Mucosa of rectum (tissue), 2 donors: ENCODE data around the gene SCN5A.

Experiments
- H3K27ac ChIP-seq, 2 donors: one replicate each; pipeline ENCODE4 v1.7.0; 2013; ENCODE audit warnings: inconsistent platforms in 2 of 2, low read depth in 2 of 2, low read length in 2 of 2
- H3K27me3 ChIP-seq, 2 donors: one replicate each; pipeline ENCODE4 v1.7.0; 2013; ENCODE audit warnings: low read length in 2 of 2; ENCODE audit not compliant: control insufficient read depth in 2 of 2, insufficient read depth in 2 of 2
- H3K36me3 ChIP-seq, 2 donors: one replicate each; pipeline ENCODE4 v1.7.0; 2013; ENCODE audit warnings: low read length in 2 of 2; ENCODE audit not compliant: control insufficient read depth in 2 of 2, insufficient read depth in 2 of 2
- H3K4me1 ChIP-seq, 2 donors: one replicate each; pipeline ENCODE4 v1.7.0; 2013; ENCODE audit warnings: low read length in 2 of 2, mild to moderate bottlenecking in 1 of 2; ENCODE audit not compliant: control insufficient read depth in 2 of 2, insufficient read depth in 2 of 2
- H3K4me3 ChIP-seq, 2 donors: one replicate each; pipeline ENCODE4 v1.7.0; 2013; ENCODE audit warnings: low read length in 2 of 2
- H3K9ac ChIP-seq, 2 donors: one replicate each; pipeline ENCODE4 v1.7.0; 2013; ENCODE audit warnings: low read length in 2 of 2, low read depth in 1 of 2, mild to moderate bottlenecking in 1 of 2
- H3K9me3 ChIP-seq, 2 donors: one replicate each; pipeline ENCODE4 v1.7.0; 2013; ENCODE audit warnings: low read length in 2 of 2; ENCODE audit not compliant: control insufficient read depth in 2 of 2
- donor health status: healthy.
- donor health status: Normal muscosa, but diverticular disease.

SCN5A gene

DNA sequence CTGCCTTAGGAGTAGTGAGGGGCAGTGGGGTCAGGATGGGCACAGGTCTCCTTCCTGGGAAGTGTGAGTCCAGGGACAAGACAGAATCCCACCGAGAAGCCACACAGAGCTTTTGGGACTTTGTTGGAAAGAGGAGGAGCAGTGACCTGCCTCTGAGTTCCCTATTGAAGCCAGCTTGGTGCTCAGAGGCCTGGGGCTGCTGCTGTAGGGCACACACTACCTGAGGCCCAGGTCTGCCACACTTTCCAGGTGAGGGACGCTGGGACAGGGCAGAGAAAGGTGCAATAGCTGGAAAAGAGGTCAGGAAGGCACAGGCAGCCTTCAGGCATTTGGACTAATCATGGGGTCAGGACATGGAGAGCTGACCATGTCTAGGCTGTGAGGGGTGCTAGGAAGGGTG lies 67.7 kb downstream of the SCN5A start:
- Histone ChIP-seq H3K4me1 (no peaks in the 10 kb centered on the region), H3K36me3 (no peaks in the 10 kb centered on the region), H3K27ac (no peak overlapping the region), H3K27me3 (no peaks in the 10 kb centered on the region), H3K4me3 (no peak overlapping the region), H3K9ac (no peak overlapping the region), H3K9me3 (no peaks in the 10 kb centered on the region)

DNA sequence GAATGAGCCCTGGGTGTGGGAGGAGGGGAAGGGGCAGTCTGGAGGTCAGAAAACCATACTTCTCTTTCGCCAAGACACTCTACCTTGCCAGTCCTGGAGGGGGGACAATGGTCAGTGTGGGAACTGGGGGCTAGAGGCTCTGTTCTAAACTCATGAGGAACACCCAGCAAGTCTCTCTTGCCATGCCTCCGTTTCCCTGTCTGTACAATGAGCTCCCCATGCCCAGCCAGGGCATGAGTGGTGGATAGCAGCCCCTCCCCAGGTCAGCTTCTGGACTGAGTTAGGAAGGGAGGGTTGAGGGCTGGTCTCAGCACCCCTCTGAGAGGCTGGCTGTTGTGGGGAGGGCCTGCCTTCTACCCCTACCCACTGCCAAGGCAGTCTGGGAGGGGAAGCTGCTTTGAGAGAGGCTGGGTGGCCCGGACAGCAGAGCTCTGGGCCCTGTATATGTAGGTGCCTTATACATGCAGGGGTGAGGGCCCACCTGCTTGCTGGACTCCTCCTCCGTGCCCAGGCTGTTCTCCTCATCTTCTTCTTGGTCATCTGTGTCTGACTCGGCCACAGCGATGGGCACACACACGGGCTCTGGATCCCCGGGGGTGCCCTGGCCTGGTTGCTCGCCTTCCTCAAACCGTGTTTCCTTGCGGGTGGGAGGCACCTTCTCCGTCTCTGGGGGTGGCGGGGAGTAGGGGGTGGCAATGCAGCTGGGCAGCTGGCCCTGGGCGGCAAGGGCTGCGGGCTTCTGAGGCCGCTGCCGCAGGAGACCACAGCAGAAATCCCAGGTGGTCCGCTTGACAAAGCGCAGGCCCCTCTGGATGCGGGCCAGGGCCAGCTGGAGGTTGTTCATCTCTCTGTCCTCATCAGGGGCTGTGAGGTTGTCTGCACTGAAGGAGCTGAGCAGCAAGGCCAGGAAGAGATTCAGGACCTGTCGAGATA lies 68.8 kb downstream of the SCN5A start:
- Histone ChIP-seq H3K4me3 (no peak overlapping the region), H3K36me3 (no peaks in the 10 kb centered on the region), H3K4me1 (no peaks in the 10 kb centered on the region), H3K9me3 (no peaks in the 10 kb centered on the region), H3K27ac (no peak overlapping the region), H3K27me3 (no peaks in the 10 kb centered on the region), H3K9ac (no peak overlapping the region)

GRCh38 chr3:38579551-38580449 lies 69.7 kb downstream of the SCN5A start:
- no peaks in the 10 kb centered on the region for H3K4me1 ChIP-seq
- H3K36me3 ChIP-seq, result no peaks in the 10 kb centered on the region
- no peaks in the 10 kb centered on the region for H3K27me3 ChIP-seq
- no peak overlapping the region for H3K27ac ChIP-seq
- no peak overlapping the region for H3K9ac ChIP-seq
- H3K9me3 ChIP-seq, result no peaks in the 10 kb centered on the region
- H3K4me3 ChIP-seq, result no peak overlapping the region

DNA sequence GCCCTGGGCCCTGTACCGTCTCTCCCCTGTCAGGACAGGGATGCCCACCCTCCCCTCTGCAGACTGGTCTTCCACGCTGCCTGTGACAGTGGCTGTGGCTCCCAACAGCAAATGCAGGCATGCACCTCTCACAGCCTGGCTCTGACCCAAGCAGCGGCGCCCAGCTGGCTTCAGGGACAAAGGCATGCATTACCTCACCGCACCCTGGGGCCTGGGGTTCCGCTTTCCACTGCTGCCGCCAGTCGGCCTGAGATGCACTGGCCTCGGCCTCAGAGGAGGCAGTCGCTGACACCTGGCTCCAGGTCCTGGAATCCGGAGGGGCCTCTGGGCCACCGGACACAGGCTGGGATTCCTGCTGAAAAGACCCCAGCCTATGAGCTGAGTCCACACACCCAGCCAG lies 70.3 kb downstream of the SCN5A start:
- no peaks in the 10 kb centered on the region for H3K9me3 ChIP-seq
- H3K27ac ChIP-seq, result no peak overlapping the region
- H3K4me1 ChIP-seq, result no peaks in the 10 kb centered on the region
- no peak overlapping the region for H3K9ac ChIP-seq
- H3K36me3 ChIP-seq, result no peaks in the 10 kb centered on the region
- no peaks in the 10 kb centered on the region for H3K27me3 ChIP-seq
- H3K4me3 ChIP-seq, result no peak overlapping the region

DNA sequence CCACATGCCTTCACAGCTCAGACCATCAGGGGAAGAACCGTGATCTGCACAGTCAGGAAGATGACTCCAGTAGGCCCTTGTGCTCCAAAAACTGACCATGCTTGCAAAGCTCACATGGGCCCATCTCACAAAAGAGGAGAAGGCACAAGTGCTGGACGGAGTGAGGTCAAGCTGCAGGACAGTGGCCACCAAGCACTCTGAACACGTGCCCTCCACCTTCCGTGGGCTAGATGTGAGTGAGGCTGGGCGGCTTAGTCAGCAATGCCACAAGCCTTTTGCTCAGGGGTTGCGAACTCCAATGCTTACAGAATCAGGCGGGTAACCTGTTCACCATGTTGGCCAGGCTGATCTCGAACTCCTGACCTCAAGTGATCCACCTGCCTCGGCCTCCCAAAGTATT lies 70.9 kb downstream of the SCN5A start:
- Histone ChIP-seq H3K4me1 (no peaks in the 10 kb centered on the region), H3K27me3 (no peaks in the 10 kb centered on the region), H3K9ac (no peak overlapping the region), H3K27ac (no peak overlapping the region), H3K9me3 (no peaks in the 10 kb centered on the region), H3K4me3 (no peak overlapping the region), H3K36me3 (no peaks in the 10 kb centered on the region)

GRCh38 chr3:38578081-38578475 lies 71.4 kb downstream of the SCN5A start:
- Histone ChIP-seq H3K9me3 (no peaks in the 10 kb centered on the region), H3K4me1 (no peaks in the 10 kb centered on the region), H3K27me3 (no peaks in the 10 kb centered on the region), H3K36me3 (no peaks in the 10 kb centered on the region), H3K4me3 (no peak overlapping the region), H3K9ac (no peak overlapping the region), H3K27ac (no peak overlapping the region)

- H3K27ac ChIP-seq, result no peak overlapping the region
- H3K4me1 ChIP-seq, result no peaks in the 10 kb centered on the region
- no peaks in the 10 kb centered on the region for H3K36me3 ChIP-seq
Measured at GRCh38 chr3:38577371-38578080, 72.0 kb downstream of the SCN5A start.

DNA sequence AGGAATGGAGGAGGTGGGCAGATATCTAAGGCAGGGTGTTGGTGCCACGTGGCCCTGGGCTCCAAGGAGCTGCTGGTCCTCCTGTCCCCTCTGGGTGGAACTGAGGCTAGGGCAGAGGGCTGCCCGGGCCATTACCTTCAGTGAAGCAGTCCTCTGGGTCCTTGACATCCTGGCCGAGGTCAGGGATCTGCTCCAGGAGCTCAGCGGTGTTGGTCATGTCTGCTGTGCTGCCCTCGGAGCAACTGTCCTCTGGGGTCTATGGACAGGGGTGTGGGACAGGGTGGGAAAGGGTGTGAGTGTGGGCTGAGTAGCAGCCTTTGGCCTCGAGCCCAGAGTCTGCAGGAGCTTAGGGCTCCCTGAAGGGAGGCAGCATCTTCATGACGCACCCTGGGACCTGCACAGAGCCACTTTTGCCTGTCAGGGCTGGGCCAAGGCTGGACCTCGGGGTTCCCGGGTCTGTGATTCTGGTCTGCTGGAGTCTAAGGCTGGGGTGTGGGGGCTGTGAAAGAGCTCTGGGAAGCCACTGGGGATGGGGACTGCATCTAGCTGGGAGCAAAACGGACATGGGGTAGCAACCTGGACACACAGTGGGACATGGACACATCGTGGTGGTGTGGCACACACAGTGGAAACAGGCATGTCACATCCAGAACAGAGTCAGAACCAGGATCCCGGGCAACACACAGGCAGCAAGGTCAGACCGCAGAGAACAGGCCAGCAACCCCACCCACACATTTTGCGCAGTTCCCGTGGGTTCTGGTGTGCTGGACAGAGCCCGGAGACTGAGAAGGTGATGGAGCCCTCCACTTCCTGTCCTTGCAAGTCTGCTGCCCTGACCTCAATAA lies 72.7 kb downstream of the SCN5A start:
- Histone ChIP-seq H3K4me1 (no peaks in the 10 kb centered on the region), H3K36me3 (no peaks in the 10 kb centered on the region), H3K9ac (no peak overlapping the region), H3K4me3 (no peak overlapping the region), H3K27me3 (no peaks in the 10 kb centered on the region), H3K9me3 (no peaks in the 10 kb centered on the region), H3K27ac (no peak overlapping the region)

More at GRCh38 chr3:38577371-38578080, 72.0 kb downstream of the SCN5A start:
- no peak overlapping the region for H3K9ac ChIP-seq
- no peaks in the 10 kb centered on the region for H3K9me3 ChIP-seq
- no peak overlapping the region for H3K4me3 ChIP-seq
- H3K27me3 ChIP-seq, result no peaks in the 10 kb centered on the region

- no peaks in the 10 kb centered on the region for H3K4me1 ChIP-seq
- no peak overlapping the region for H3K9ac ChIP-seq
- no peaks in the 10 kb centered on the region for H3K36me3 ChIP-seq
- H3K9me3 ChIP-seq, result no peaks in the 10 kb centered on the region
- no peaks in the 10 kb centered on the region for H3K27me3 ChIP-seq
- no peak overlapping the region for H3K27ac ChIP-seq
- H3K4me3 ChIP-seq, result no peak overlapping the region
Measured at GRCh38 chr3:38576131-38576525, 73.4 kb downstream of the SCN5A start.
